ENCODE measurements around the gene CSNK2B. TPM values are rescaled to one million over a fixed set of nuclear protein-coding genes. Genes with fewer than 3 reads are reported as not detected.
"Not testable (repeated sequence)": the region's sequence is repeated elsewhere in the genome, so short reads cannot be mapped to it uniquely, and the experiment has no call there.

The CSNK2B gene
- total and polyA plus RNA-seq, 2 donors, result 169 TPM

GRCh38 chr6:31701666-31702404 is 36.0 kb downstream of the CSNK2B start:
- H3K9me3 ChIP-seq (ENCODE audit: control insufficient read depth in 2 of 2, insufficient read depth in 1 of 2, low read length in 1 of 2), result peaks cover 0 to 5% of the 10 kb centered on the region in 2 donors
- peaks cover 21 to 33% of the 10 kb centered on the region in 2 donors for H3K36me3 ChIP-seq (ENCODE audit: control insufficient read depth in 2 of 2, insufficient read depth in 2 of 2, low read length in 1 of 2)
- DNase-seq (ENCODE audit: low read depth in 6 of 9, low spot score in 9 of 9), result no peak
- 56% methylated on average over 7 of the region's 7 CpGs for WGBS
- H3K27me3 ChIP-seq (ENCODE audit: control insufficient read depth in 2 of 2, insufficient read depth in 1 of 2, low read length in 1 of 2), result no peaks in the 10 kb centered on the region
- peak overlapping the region; percentile 8 to 98 for H3K27ac ChIP-seq (ENCODE audit: low read depth in 1 of 2, low read length in 1 of 2)
- peaks cover 15 to 21% of the 10 kb centered on the region in 2 donors for H3K4me1 ChIP-seq (ENCODE audit: control insufficient read depth in 2 of 2, insufficient read depth in 2 of 2, low read length in 2 of 2)
- peak overlapping the region; percentile 88 to 94 for H3K4me3 ChIP-seq (ENCODE audit: low read length in 2 of 2)

- DNase-seq (ENCODE audit: low read depth in 6 of 9, low spot score in 9 of 9), result no peak
- Histone ChIP-seq H3K4me1 (ENCODE audit: control insufficient read depth in 2 of 2, insufficient read depth in 2 of 2, low read length in 2 of 2) (peaks cover 15 to 19% of the 10 kb centered on the region in 2 donors), H3K9me3 (ENCODE audit: control insufficient read depth in 2 of 2, insufficient read depth in 1 of 2, low read length in 1 of 2) (peaks cover 0 to 5% of the 10 kb centered on the region in 2 donors), H3K27ac (ENCODE audit: low read depth in 1 of 2, low read length in 1 of 2) (peak overlapping the region; percentile 98 to 100), H3K27me3 (ENCODE audit: control insufficient read depth in 2 of 2, insufficient read depth in 1 of 2, low read length in 1 of 2) (no peaks in the 10 kb centered on the region), H3K4me3 (ENCODE audit: low read length in 2 of 2) (peak overlapping the region; percentile 88 to 94), H3K36me3 (ENCODE audit: control insufficient read depth in 2 of 2, insufficient read depth in 2 of 2, low read length in 1 of 2) (peaks cover 20 to 29% of the 10 kb centered on the region in 2 donors)
- 2% methylated on average over 10 of the region's 10 CpGs for WGBS
Observed at GRCh38 chr6:31702405-31702818, 36.5 kb downstream of the CSNK2B start.

- peaks cover 20 to 29% of the 10 kb centered on the region in 2 donors for H3K36me3 ChIP-seq (ENCODE audit: control insufficient read depth in 2 of 2, insufficient read depth in 2 of 2, low read length in 1 of 2)
- H3K9me3 ChIP-seq (ENCODE audit: control insufficient read depth in 2 of 2, insufficient read depth in 1 of 2, low read length in 1 of 2), result peaks cover 0 to 5% of the 10 kb centered on the region in 2 donors
- DNase-seq (ENCODE audit: low read depth in 6 of 9, low spot score in 9 of 9), result peak; percentile 96 to 99 (median 97)
- 1% methylated on average over 54 of the region's 54 CpGs for WGBS
- H3K4me1 ChIP-seq (ENCODE audit: control insufficient read depth in 2 of 2, insufficient read depth in 2 of 2, low read length in 2 of 2), result peaks cover 15 to 18% of the 10 kb centered on the region in 2 donors
- H3K4me3 ChIP-seq (ENCODE audit: low read length in 2 of 2), result peak within 1 kb of the TSS; percentile 88 to 94
- H3K27me3 ChIP-seq (ENCODE audit: control insufficient read depth in 2 of 2, insufficient read depth in 1 of 2, low read length in 1 of 2), result no peaks in the 10 kb centered on the region
- peak within 1 kb of the TSS; percentile 98 to 100 for H3K27ac ChIP-seq (ENCODE audit: low read depth in 1 of 2, low read length in 1 of 2)
Observed at GRCh38 chr6:31702819-31703716, 37.2 kb downstream of the CSNK2B start, which contains the start of gene ABHD16A. ABHD16A (minus strand) TSS chr6:31703324; CDS start chr6:31703281, 43 bp downstream.

GRCh38 chr6:31705931-31706330 is 40.1 kb downstream of the CSNK2B start:
- H3K36me3 ChIP-seq (ENCODE audit: control insufficient read depth in 2 of 2, insufficient read depth in 2 of 2, low read length in 1 of 2), result peaks cover 6 to 7% of the 10 kb centered on the region in 2 donors
- no peak for DNase-seq (ENCODE audit: low read depth in 6 of 9, low spot score in 9 of 9)
- 95% methylated on average over 6 of the region's 6 CpGs for WGBS
- H3K9me3 ChIP-seq (ENCODE audit: control insufficient read depth in 2 of 2, insufficient read depth in 1 of 2, low read length in 1 of 2), result peaks cover 0 to 5% of the 10 kb centered on the region in 2 donors
- no peak overlapping the region for H3K4me3 ChIP-seq (ENCODE audit: low read length in 2 of 2)
- H3K4me1 ChIP-seq (ENCODE audit: control insufficient read depth in 2 of 2, insufficient read depth in 2 of 2, low read length in 2 of 2), result peaks cover 15 to 26% of the 10 kb centered on the region in 2 donors
- H3K27ac ChIP-seq (ENCODE audit: low read depth in 1 of 2, low read length in 1 of 2), result no peak overlapping the region
- H3K27me3 ChIP-seq (ENCODE audit: control insufficient read depth in 2 of 2, insufficient read depth in 1 of 2, low read length in 1 of 2), result no peaks in the 10 kb centered on the region

- no peak within 1 kb of the TSS for H3K27ac ChIP-seq (ENCODE audit: low read depth in 1 of 2, low read length in 1 of 2)
- peaks cover under 1 to 1% of the 10 kb centered on the region in 2 donors for H3K36me3 ChIP-seq (ENCODE audit: control insufficient read depth in 2 of 2, insufficient read depth in 2 of 2, low read length in 1 of 2)
- no peaks in the 10 kb centered on the region for H3K27me3 ChIP-seq (ENCODE audit: control insufficient read depth in 2 of 2, insufficient read depth in 1 of 2, low read length in 1 of 2)
- H3K9me3 ChIP-seq (ENCODE audit: control insufficient read depth in 2 of 2, insufficient read depth in 1 of 2, low read length in 1 of 2), result peaks cover 0 to 5% of the 10 kb centered on the region in 2 donors
- no peak within 1 kb of the TSS for H3K4me3 ChIP-seq (ENCODE audit: low read length in 2 of 2)
- DNase-seq (ENCODE audit: low read depth in 6 of 9, low spot score in 9 of 9), result no peak
- 97% methylated on average over 3 of the region's 3 CpGs for WGBS
- peaks cover 13 to 28% of the 10 kb centered on the region in 2 donors for H3K4me1 ChIP-seq (ENCODE audit: control insufficient read depth in 2 of 2, insufficient read depth in 2 of 2, low read length in 2 of 2)
Observed at GRCh38 chr6:31706599-31706998, 40.7 kb downstream of the CSNK2B start, which contains the start of gene LY6G6F. LY6G6F (plus strand) TSS chr6:31706866; CDS start chr6:31706907, 41 bp downstream.

- Histone ChIP-seq H3K27ac (ENCODE audit: low read depth in 1 of 2, low read length in 1 of 2) (no peak overlapping the region), H3K4me1 (ENCODE audit: control insufficient read depth in 2 of 2, insufficient read depth in 2 of 2, low read length in 2 of 2) (peaks cover 5 to 27% of the 10 kb centered on the region in 2 donors), H3K27me3 (ENCODE audit: control insufficient read depth in 2 of 2, insufficient read depth in 1 of 2, low read length in 1 of 2) (no peaks in the 10 kb centered on the region), H3K4me3 (ENCODE audit: low read length in 2 of 2) (no peak overlapping the region), H3K9me3 (ENCODE audit: control insufficient read depth in 2 of 2, insufficient read depth in 1 of 2, low read length in 1 of 2) (peaks cover 0 to 5% of the 10 kb centered on the region in 2 donors), H3K36me3 (ENCODE audit: control insufficient read depth in 2 of 2, insufficient read depth in 2 of 2, low read length in 1 of 2) (no peaks in the 10 kb centered on the region)
- 97% methylated on average over 10 of the region's 10 CpGs for WGBS
- no peak for DNase-seq (ENCODE audit: low read depth in 6 of 9, low spot score in 9 of 9)
Observed at GRCh38 chr6:31707701-31708100, 41.8 kb downstream of the CSNK2B start.

GRCh38 chr6:31708224-31708623 is 42.3 kb downstream of the CSNK2B start:
- Histone ChIP-seq H3K36me3 (ENCODE audit: control insufficient read depth in 2 of 2, insufficient read depth in 2 of 2, low read length in 1 of 2) (no peaks in the 10 kb centered on the region), H3K4me3 (ENCODE audit: low read length in 2 of 2) (no peak overlapping the region)

GRCh38 chr6:31709157-31709556 is 43.3 kb downstream of the CSNK2B start:
- peaks cover 6 to 33% of the 10 kb centered on the region in 2 donors for H3K4me1 ChIP-seq (ENCODE audit: control insufficient read depth in 2 of 2, insufficient read depth in 2 of 2, low read length in 2 of 2)
- H3K9me3 ChIP-seq (ENCODE audit: control insufficient read depth in 2 of 2, insufficient read depth in 1 of 2, low read length in 1 of 2); H3K36me3 ChIP-seq (ENCODE audit: control insufficient read depth in 2 of 2, insufficient read depth in 2 of 2, low read length in 1 of 2); H3K4me3 ChIP-seq (ENCODE audit: low read length in 2 of 2); DNase-seq (ENCODE audit: low read depth in 6 of 9, low spot score in 9 of 9); H3K27me3 ChIP-seq (ENCODE audit: control insufficient read depth in 2 of 2, insufficient read depth in 1 of 2, low read length in 1 of 2); H3K27ac ChIP-seq (ENCODE audit: low read depth in 1 of 2, low read length in 1 of 2): not testable (repeated sequence)
- 95% methylated on average over 11 of the region's 11 CpGs for WGBS

More at GRCh38 chr6:31708224-31708623, 42.3 kb downstream of the CSNK2B start:
- no peak for DNase-seq (ENCODE audit: low read depth in 6 of 9, low spot score in 9 of 9)
- Histone ChIP-seq H3K27ac (ENCODE audit: low read depth in 1 of 2, low read length in 1 of 2) (no peak overlapping the region), H3K9me3 (ENCODE audit: control insufficient read depth in 2 of 2, insufficient read depth in 1 of 2, low read length in 1 of 2) (peaks cover 0 to 5% of the 10 kb centered on the region in 2 donors), H3K4me1 (ENCODE audit: control insufficient read depth in 2 of 2, insufficient read depth in 2 of 2, low read length in 2 of 2) (peaks cover 5 to 32% of the 10 kb centered on the region in 2 donors), H3K27me3 (ENCODE audit: control insufficient read depth in 2 of 2, insufficient read depth in 1 of 2, low read length in 1 of 2) (no peaks in the 10 kb centered on the region)
- 98% methylated on average over 3 of the region's 3 CpGs for WGBS

Data from thymus (tissue), 11 donors.